UCSD-AML1 (cell line): ENCODE measurements around the gene KCNIP3.
"Not testable (repeated sequence)": the region's sequence is repeated elsewhere in the genome, so short reads cannot be mapped to it uniquely, and the experiment has no call there.

Experiments
- DNase-seq: peaks from one replicate; lab custom pipeline; 2025; ENCODE audit not compliant: unreplicated experiment; lab: John Stamatoyannopoulos, UW

Gene KCNIP3

DNA sequence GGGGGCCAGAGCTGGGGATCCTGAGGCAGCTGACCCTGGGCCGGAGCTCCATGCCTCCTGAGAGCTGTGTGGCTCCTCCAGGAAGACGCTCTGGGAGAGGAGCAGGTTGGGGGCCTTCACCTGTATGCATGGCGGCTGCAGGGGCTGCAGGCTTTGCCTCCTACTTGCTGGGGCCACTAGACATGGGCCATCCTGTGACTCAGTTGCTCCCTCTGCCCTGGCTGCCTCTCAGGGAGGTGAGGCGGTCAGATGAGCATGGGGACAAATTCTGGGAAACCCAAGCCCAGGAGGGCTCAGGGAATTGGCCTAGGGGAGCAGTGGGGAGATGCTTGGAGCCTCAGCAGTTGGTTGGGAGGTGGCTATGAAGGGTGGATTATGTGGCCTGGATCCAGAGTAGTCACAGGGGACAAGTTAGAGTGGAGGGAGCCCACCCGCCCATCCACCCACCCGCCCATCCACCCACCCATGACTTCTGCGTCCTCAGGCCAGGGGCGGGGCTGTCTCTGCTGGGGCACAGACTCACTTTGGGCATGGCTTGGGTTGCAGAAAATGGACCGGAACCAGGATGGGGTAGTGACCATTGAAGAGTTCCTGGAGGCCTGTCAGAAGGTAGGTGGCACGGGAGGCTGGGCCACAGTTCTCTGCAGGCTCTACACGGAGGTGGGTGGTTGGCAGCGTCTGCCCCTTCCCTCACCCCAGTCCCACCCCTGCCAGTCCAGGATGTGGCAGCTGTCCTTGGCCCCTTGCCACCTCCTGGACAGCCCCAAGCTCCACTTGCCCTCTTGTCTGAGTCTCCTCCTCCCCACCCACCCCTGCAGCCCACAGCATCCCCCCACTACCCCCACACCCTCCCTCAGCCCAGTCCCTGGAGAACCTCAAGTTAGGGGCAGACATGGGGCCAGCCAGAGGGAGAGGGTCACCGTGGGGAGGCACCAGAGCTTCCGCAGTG, 85.8 kb downstream of the KCNIP3 start:
- no peak for DNase-seq

DNA sequence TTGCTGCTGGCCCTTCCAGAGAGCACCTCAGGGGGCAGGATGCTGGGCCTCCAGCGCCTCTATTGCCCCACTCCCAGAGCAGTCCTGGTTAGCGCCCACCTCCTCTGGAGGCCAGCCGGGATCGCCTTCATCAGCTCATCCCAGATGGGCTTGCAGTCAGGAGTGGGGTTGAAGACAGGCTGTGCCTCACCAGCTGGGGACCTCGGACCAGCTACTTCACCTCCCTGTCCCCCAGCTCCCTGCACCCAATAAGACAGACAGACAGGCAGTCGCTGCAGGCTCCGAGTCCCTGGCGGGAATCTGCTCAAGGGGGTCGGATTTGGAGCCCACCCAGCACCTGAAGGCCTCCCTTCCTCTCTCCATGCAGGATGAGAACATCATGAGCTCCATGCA, 86.5 kb downstream of the KCNIP3 start:
- no peak for DNase-seq

DNA sequence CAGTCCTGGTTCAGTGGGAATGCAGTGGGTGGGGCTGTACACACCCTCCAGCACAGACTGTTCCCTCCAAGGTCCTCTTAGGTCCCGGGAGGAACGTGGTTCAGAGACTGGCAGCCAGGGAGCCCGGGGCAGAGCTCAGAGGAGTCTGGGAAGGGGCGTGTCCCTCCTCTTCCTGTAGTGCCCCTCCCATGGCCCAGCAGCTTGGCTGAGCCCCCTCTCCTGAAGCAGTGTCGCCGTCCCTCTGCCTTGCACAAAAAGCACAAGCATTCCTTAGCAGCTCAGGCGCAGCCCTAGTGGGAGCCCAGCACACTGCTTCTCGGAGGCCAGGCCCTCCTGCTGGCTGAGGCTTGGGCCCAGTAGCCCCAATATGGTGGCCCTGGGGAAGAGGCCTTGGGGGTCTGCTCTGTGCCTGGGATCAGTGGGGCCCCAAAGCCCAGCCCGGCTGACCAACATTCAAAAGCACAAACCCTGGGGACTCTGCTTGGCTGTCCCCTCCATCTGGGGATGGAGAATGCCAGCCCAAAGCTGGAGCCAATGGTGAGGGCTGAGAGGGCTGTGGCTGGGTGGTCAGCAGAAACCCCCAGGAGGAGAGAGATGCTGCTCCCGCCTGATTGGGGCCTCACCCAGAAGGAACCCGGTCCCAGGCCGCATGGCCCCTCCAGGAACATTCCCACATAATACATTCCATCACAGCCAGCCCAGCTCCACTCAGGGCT, 87.9 kb downstream of the KCNIP3 start:
- DNase-seq: no peak

DNA sequence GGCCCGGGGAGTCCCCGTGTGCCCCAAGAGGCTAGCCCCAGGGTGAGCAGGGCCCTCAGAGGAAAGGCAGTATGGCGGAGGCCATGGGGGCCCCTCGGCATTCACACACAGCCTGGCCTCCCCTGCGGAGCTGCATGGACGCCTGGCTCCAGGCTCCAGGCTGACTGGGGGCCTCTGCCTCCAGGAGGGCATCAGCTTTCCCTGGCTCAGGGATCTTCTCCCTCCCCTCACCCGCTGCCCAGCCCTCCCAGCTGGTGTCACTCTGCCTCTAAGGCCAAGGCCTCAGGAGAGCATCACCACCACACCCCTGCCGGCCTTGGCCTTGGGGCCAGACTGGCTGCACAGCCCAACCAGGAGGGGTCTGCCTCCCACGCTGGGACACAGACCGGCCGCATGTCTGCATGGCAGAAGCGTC, 88.4 kb downstream of the KCNIP3 start:
- no peak for DNase-seq

DNA sequence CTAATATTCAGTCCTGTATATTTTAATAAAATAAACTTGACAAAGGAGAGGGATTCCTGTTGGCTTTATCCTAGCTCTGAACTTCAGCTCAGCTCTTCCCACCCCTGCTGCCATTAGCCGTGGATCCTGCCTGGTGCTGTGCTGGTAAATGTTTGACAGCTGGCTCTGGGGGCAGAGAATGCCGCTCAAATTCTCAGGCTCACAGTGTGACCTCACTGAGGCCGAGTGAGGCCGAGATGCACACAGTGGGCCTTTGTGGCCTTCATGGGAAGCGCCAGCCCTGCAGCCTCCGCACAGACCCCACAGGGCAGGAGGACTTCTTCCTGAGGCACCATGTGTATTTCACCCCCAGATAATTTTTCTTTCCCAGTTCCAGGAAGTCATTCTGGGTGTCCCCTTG, 88.9 kb downstream of the KCNIP3 start:
- no peak for DNase-seq

DNA sequence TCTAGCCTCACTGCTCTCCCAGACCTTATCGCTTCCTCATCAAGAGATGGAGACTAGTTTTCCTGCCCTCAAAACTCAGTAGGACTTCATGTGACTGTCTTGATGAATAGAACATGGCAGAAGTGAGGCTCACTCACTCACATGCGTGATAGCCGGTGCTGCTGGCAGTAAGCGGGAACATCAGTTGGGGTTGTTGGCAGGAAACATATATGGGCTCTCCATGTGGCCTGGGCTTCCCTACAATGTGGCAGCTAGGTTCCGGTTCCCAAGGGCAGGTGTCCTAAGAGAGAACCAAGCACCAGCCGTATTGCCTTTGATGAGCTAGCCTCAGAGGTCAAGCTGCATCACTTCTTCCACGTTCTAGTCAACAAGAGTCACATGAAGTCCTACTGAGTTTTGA, 90.2 kb downstream of the KCNIP3 start:
- no peak for DNase-seq

DNA sequence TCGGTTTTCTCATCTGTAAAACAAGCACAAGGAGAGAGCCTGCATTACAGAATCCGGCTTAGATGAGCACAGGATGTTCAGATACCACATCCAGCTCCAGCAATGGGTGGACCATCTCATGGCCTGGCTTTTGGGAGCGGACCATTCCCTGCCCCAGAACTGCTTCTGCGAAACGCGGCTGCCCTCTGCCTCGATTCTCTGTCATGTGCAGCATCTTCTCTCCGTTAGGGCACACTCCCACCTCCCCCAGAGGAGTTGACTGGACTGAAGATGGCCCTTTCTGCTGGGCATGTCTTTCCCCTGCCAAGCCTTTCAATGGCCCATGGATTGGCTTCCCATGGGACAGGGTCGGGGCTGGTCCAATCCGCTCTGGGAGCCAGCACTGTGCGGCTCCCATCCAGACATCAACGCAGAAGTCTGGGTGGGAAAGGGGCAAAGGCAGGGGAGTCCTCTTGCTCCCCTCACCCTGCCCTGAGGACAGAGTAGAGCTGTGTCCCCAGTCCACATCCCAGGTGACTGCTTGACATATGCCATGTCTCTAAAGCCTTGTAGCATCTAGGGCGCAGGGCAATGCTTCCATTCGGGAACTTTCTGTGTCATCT, 91.0 kb downstream of the KCNIP3 start:
- no peak for DNase-seq

DNA sequence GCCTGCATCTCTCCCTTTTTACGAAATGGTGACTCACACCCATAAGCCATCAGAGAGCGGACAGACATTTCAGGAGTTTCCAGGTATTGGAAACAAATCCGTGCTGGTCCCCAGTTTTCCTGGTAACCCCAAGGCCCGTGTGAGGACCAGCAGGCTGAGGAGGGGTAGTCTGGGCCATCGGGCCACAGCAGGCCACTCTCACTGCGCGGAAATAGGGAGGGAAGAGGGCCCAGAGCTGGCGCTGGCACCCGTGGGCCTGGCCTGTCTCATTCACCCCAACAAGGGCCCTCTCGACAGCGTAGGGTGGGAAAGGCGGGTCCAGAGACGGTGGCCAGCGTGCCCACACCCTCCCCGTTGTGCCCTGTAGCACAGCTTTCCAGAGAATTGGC, 91.7 kb downstream of the KCNIP3 start:
- no peak for DNase-seq

DNA sequence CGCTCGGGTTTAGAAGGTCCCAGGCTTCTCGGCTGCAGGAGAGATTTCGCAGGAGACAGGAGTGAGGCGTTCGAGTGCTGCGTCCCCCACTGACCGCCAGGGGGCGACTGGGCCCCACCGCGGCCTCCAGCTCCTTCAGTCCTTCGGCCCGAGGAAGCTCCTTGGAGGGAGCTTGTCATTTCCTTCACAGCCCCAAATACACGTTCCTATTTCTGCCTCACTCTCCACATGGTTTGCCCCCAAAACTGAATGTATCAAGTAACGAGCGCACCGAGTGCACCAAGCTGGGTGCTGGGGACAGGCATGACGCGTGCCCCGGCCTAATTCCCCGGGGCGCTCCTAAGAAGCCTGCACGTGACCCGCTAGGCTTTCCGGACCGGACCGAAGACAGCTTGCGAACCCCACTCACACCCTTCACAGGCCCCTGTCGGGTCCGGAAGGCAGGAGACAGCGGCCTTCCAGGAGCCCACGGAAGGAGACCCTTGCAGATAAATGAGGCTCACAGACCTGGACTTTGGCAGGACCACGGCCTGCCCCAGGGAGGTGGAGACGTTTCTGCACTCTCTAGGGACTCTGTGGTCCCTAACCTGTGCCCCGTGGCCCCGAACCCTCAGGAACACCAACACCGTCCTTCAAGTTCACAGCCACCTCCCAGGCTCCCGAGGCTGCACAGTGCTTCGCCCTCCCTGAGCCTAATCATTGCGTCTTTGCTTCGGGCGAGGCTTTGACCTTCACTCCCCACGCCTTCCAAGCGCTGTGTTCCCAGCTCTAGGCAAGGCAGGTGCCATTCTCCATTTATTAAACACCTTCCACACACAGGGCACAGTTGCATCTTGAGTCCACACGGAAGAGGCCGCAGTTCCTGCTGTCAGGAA, 92.3 kb downstream of the KCNIP3 start:
- DNase-seq: peak; percentile 64

DNA sequence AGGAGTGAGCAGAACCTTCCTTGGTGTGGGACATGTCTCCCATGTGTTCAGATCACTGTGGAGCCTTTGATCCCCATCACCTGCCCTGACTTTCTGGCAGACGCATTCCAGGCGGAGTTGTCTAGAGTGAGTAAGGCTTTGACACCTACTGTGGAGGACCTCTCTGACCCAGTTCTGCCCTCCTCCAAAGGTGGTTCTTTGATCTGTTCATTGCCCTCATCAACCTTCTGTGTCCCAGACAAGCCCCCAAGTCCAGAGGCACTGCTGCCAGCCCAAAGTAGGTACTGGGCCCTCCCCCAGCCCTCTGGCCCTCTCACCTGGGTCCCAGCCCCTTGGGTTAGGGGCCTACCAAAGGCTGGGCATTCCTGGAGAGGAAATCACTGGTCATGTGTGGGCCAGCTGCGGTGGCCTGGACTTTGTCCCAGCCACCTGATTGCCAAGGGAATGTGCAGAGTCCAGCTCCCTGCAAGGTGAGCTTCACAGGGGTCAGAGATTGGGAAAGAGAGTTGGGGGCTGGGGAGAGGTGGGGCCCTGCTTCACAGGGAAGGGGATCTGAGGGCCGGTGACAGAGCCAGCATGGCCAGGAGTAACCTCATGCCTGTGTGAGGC, 93.2 kb downstream of the KCNIP3 start:
- DNase-seq: no peak

DNA sequence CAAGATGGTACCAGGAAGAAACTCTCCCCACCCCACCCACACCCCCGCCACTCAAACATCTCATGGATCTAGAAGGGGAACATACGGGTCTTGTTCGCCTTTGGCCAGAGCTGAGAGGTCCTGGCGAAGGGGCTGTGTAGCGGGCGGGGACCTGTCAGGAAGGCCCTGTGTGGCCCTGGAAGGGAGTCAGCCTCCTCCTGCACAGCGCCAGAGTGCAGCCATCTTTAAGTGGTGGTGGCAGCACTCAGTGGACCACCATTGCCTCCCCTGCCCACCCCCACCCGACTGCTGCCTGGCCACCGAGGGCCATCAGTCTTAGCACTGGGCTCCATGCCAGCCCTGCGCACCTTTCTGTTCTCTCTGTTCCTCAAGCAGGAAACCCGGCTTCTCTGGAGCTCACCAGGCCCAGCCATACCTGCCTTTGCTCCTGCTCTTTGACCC, 93.8 kb downstream of the KCNIP3 start:
- no peak for DNase-seq

DNA sequence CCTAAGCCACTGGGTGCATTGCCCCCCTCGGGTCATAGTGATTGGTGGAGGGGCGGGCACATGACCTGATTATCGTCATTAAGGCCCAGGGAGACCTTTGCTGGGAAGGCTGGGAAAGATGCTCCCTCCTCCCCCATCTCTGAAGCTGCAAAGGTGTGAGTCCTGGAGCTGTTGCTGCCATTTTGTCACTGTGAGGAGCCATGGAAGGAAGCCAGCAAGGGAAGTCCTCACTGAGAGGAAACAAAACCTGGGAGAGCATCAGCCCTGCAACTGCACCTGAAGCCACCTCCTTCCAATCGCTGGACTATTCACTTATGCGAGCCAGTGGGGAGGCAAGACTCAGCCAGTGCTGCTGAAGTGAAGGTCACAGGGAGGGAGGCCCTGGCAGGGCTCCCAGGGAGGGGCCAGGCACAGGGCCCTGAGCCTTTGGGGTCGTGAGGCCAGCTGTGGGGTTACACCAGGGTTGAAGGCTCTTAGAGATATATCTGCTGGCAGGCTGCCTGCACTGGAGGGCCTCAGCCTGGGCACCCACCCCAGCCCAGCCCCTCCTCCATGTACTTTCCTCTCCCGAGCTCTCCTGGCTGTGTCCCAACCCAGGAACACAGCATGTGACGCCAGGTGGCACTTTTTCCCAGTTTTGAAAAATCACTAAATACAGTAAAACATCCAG, 94.6 kb downstream of the KCNIP3 start:
- DNase-seq: no peak

DNA sequence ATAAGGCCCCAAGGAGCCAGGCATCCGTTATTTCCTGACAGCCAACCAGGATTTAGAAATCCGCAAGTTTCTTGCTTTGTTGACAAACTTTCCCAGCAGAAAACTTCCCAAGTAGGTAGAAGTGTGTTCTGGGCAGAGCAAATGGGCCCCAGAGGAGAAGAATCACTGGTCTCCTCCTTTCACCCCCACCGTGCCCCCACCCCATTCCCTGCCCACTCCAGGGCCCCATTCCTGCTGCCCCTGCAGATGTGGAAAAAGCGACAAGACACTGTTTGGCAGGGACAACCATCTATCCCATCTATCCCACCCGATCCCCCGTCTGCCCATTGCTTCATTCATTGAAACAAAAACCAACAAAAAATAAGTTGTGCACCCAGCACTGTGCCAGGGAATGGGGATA, 95.2 kb downstream of the KCNIP3 start:
- no peak for DNase-seq

DNA sequence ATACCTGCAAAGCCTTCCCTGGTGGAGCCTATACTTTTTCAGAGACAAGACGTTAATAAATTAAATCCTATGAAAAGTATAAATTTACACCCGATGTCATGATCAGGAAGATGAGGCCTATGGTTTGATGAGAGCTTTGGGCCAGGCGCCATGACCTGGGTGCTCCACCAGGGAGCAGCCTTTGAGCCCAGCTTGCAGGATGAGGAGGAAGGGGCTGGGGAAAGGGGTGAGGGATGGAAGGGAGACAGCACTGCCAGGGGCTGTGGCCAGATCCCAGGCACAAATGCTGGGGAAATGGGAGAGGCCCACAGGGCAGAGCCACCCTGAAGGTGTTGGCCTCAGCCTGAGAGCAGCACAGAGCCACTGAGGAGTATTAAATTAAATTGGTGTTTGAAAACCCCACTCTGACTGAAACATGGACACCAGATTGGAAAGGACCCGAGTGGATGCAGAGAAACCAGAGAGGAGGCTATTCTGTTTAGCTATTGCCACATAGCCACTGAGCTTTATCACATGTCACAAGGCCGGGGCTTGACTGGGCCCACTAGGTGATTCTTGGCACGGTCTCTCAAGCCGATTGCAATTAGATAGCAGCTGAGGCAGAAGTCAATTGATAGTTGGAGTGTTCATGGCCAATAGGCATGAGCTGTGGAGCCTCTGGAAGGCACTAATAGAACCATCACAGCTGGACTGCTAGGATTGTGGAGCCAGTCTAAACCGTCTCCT, 95.7 kb downstream of the KCNIP3 start:
- no peak for DNase-seq

DNA sequence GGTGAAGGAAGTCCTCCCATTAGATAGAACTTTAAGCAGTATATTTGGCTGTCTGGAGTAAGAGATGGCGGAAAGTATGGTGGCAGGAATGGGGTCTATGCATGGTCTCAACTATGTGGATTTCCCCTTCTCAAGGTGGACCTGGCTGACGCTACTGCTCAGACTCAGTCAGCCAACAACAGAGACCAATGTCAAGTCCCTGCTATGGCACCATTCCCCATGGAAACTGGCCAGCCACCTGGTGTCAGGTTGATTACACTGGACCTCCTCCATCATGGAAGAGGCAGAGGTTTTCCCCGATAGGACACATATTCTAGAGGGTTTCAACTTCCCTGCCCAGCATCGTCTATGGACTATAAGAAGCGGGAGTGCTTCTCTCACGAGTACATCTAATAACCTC, 96.8 kb downstream of the KCNIP3 start:
- DNase-seq: no peak

DNA sequence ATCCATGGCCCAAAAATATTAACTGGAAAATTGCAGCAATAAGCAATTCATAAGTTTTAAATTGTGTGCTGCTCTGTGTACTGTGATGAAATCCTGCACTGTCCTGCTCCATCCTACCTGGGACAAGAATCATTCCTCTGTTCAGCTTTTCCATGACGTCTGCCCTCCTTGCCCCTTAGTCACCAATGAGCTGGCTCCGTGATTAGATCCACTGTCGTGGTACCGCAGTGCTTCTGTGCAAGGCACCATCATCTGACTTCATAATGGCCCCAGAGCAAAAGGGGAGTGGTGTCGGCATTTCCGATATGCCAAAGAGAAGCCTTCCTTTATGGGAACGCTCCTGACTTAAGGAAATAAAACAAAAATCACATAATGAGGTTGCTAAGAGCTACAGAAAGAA, 101.9 kb downstream of the KCNIP3 start:
- DNase-seq: no peak

DNA sequence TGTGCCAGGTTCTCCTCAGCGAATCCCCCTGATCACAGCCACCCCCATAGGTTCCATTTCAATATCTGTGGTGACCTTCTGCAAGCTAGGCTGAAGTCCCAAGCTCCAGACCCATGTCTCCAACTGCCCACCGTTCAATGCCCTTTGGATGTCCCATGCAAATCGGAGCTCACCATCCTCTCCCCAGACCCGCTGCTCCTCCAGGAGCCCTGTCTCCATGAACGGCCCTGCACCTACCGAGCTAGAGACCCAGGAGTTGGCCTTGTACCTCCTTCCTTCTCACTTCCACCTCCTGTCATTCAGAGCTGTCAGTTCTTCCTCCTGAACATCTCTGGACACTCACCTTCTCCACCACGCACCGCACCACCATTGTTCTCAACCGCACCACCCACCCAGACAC, 104.3 kb downstream of the KCNIP3 start:
- DNase-seq: no peak

DNA sequence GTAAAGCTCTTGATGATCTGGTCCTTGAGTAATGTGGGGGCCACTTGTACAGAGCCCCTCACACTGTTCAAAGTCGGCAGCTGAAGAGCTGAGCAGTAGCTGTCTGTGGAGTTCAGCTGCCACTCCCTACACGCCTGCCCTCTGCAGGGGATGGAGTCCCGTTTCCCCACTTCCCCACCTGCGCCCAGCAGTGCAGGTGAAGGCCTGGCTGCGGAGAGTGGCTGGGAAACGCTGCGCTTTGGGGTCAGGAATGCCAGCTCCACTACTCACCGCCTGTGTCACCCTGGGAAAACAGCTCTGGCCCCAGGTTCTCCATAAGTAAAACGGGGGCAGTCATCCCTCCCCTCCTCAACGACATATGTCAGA, 104.8 kb downstream of the KCNIP3 start:
- not testable (repeated sequence) for DNase-seq
